Activated T-cell treated with anti-CD3 and anti-CD28 coated beads, Interleukin-2, amount 50 U/mL, for 72 hours (primary cell): ENCODE results near the gene BRINP2. TPM values are rescaled to one million over a fixed set of nuclear protein-coding genes. Genes with fewer than 3 reads are reported as not detected.

Experiments
- ATAC-seq, 2 donors: fragments of 150-1000 bp; cut with Tn5 transposase; replicated peaks in 1 of 2; 2 replicates each; pipeline ENCODE4 v1.10.0; 2021; ENCODE audit warnings: moderate library complexity in 2 of 2, mild to moderate bottlenecking in 1 of 2
- DNase-seq, 2 donors: peaks; one replicate each; pipeline ENCODE4 v3.0.0; 2021 to 2022; ENCODE audit warnings: mixed read lengths in 1 of 2
- H3K27ac Mint-ChIP-seq: one replicate; pipeline ENCODE4 v1.8.0; 2022; ENCODE audit warnings: mild to moderate bottlenecking, moderate library complexity, mixed read lengths
- H3K27me3 Mint-ChIP-seq: one replicate; pipeline ENCODE4 v1.8.0; 2022; ENCODE audit warnings: low read depth, mixed read lengths
- H3K36me3 Mint-ChIP-seq, 2 donors: one replicate each; pipeline ENCODE4 v1.8.0; 2022; ENCODE audit warnings: mixed read lengths in 2 of 2, mild to moderate bottlenecking in 1 of 2; ENCODE audit not compliant: insufficient read depth in 2 of 2
- H3K4me1 Mint-ChIP-seq: one replicate; pipeline ENCODE4 v1.8.0; 2022; ENCODE audit warnings: low read depth, mixed read lengths
- H3K4me3 Mint-ChIP-seq, 2 donors: one replicate each; pipeline ENCODE4 v1.8.0; 2022; ENCODE audit warnings: mild to moderate bottlenecking in 2 of 2, mixed read lengths in 2 of 2, moderate library complexity in 2 of 2
- H3K9me3 Mint-ChIP-seq, 2 donors: one replicate each; pipeline ENCODE4 v1.8.0; 2022; ENCODE audit warnings: mixed read lengths in 2 of 2
- total RNA-seq, 2 donors: library from RNA; stranded (reverse); gene quantifications; one replicate each; pipeline ENCODE4 v1.2.3, GENCODE V29; 2022

Gene BRINP2
- total RNA-seq, 2 donors from 2014 or later = not detected

- Mint-ChIP-seq H3K36me3 (no peaks in the 10 kb centered on the region), H3K27me3 (no peaks in the 10 kb centered on the region), H3K27ac (no peak overlapping the region), H3K4me3 (no peak overlapping the region), H3K9me3 (peaks cover 2 to 3% of the 10 kb centered on the region in 2 donors), H3K4me1 (no peaks in the 10 kb centered on the region)
- ATAC-seq (no peak), DNase-seq (no peak)
These were observed 32.4 kb upstream of the BRINP2 start for GRCh38 chr1:177138347-177138746.

GRCh38 chr1:177142010-177142409 is 28.7 kb upstream of the BRINP2 start:
- peaks cover 2 to 3% of the 10 kb centered on the region in 2 donors for H3K9me3 Mint-ChIP-seq
- ATAC-seq (no peak), DNase-seq (no peak)
- H3K4me1 Mint-ChIP-seq = no peaks in the 10 kb centered on the region
- H3K36me3 Mint-ChIP-seq = no peaks in the 10 kb centered on the region
- H3K27ac Mint-ChIP-seq = no peak overlapping the region
- no peaks in the 10 kb centered on the region for H3K27me3 Mint-ChIP-seq
- H3K4me3 Mint-ChIP-seq = no peak overlapping the region

- DNase-seq (no peak), ATAC-seq (no peak)
- H3K27ac Mint-ChIP-seq = no peak overlapping the region
- H3K36me3 Mint-ChIP-seq = no peaks in the 10 kb centered on the region
- peaks cover 2 to 3% of the 10 kb centered on the region in 2 donors for H3K9me3 Mint-ChIP-seq
- no peaks in the 10 kb centered on the region for H3K27me3 Mint-ChIP-seq
- no peaks in the 10 kb centered on the region for H3K4me1 Mint-ChIP-seq
- H3K4me3 Mint-ChIP-seq = no peak overlapping the region
These were observed 27.9 kb upstream of the BRINP2 start for GRCh38 chr1:177142791-177143271.

GRCh38 chr1:177145106-177146070 is 25.4 kb upstream of the BRINP2 start:
- ATAC-seq (no peak), DNase-seq (no peak)
- Mint-ChIP-seq H3K4me3 (no peak overlapping the region), H3K27me3 (no peaks in the 10 kb centered on the region), H3K9me3 (peaks cover 1 to 2% of the 10 kb centered on the region in 2 donors), H3K4me1 (no peaks in the 10 kb centered on the region), H3K27ac (no peak overlapping the region), H3K36me3 (no peaks in the 10 kb centered on the region)

- no peaks in the 10 kb centered on the region for H3K4me1 Mint-ChIP-seq
- no peaks in the 10 kb centered on the region for H3K27me3 Mint-ChIP-seq
- H3K36me3 Mint-ChIP-seq = no peaks in the 10 kb centered on the region
- ATAC-seq (no peak), DNase-seq (no peak)
- no peak overlapping the region for H3K4me3 Mint-ChIP-seq
- H3K9me3 Mint-ChIP-seq = peaks cover 2 to 3% of the 10 kb centered on the region in 2 donors
- H3K27ac Mint-ChIP-seq = no peak overlapping the region
These were observed 24.3 kb upstream of the BRINP2 start for GRCh38 chr1:177146499-177146898.

- ATAC-seq = no peak
- Mint-ChIP-seq H3K27ac (no peak overlapping the region), H3K4me1 (peaks cover 6% of the 10 kb centered on the region), H3K27me3 (peaks cover 32% of the 10 kb centered on the region), H3K36me3 (peaks cover 7 to 8% of the 10 kb centered on the region in 2 donors), H3K9me3 (peaks cover 0 to 2% of the 10 kb centered on the region in 2 donors), H3K4me3 (no peak overlapping the region)
- no peak for DNase-seq
These were observed 8.5 kb upstream of the BRINP2 start for GRCh38 chr1:177162243-177162642.

GRCh38 chr1:177163844-177164379 is 6.8 kb upstream of the BRINP2 start:
- DNase-seq (no peak), ATAC-seq (no peak)
- Mint-ChIP-seq H3K4me3 (no peak overlapping the region), H3K36me3 (peaks cover 7 to 8% of the 10 kb centered on the region in 2 donors), H3K4me1 (peaks cover 6% of the 10 kb centered on the region), H3K9me3 (peaks cover 0 to 2% of the 10 kb centered on the region in 2 donors), H3K27ac (no peak overlapping the region), H3K27me3 (peaks cover 32% of the 10 kb centered on the region)

- H3K9me3 Mint-ChIP-seq = peaks cover 0 to 2% of the 10 kb centered on the region in 2 donors
- peaks cover 32% of the 10 kb centered on the region for H3K27me3 Mint-ChIP-seq
- H3K4me3 Mint-ChIP-seq = no peak within 1 kb of the TSS
- no peak for DNase-seq
- no peak within 1 kb of the TSS for H3K27ac Mint-ChIP-seq
- H3K36me3 Mint-ChIP-seq = peaks cover 7 to 8% of the 10 kb centered on the region in 2 donors
- H3K4me1 Mint-ChIP-seq = peaks cover 6% of the 10 kb centered on the region
- ATAC-seq = no peak
These were observed 6.2 kb upstream of the BRINP2 start, which contains the start of gene ASTN1 for GRCh38 chr1:177164380-177165068. TSS of gene ASTN1 (minus strand) at chr1:177164712. CDS start at chr1:177164676, 36 bp downstream.

- peaks cover 6% of the 10 kb centered on the region for H3K4me1 Mint-ChIP-seq
- peaks cover 7 to 8% of the 10 kb centered on the region in 2 donors for H3K36me3 Mint-ChIP-seq
- no peak overlapping the region for H3K4me3 Mint-ChIP-seq
- H3K27ac Mint-ChIP-seq = no peak overlapping the region
- DNase-seq (no peak), ATAC-seq (no peak)
- peaks cover 32% of the 10 kb centered on the region for H3K27me3 Mint-ChIP-seq
- H3K9me3 Mint-ChIP-seq = peaks cover 0 to 2% of the 10 kb centered on the region in 2 donors
These were observed 5.7 kb upstream of the BRINP2 start for GRCh38 chr1:177165069-177165439.

GRCh38 chr1:177171536-177172123 is 872 bp downstream of the BRINP2 start:
- no peak for DNase-seq
- no peaks in the 10 kb centered on the region for H3K4me1 Mint-ChIP-seq
- H3K27ac Mint-ChIP-seq = no peak overlapping the region
- no peak overlapping the region for H3K4me3 Mint-ChIP-seq
- peaks cover 0 to 3% of the 10 kb centered on the region in 2 donors for H3K9me3 Mint-ChIP-seq
- no peak for ATAC-seq
- no peaks in the 10 kb centered on the region for H3K36me3 Mint-ChIP-seq
- no peaks in the 10 kb centered on the region for H3K27me3 Mint-ChIP-seq

- ATAC-seq (no peak), DNase-seq (no peak)
- Mint-ChIP-seq H3K9me3 (peaks cover 0 to 3% of the 10 kb centered on the region in 2 donors), H3K4me1 (no peaks in the 10 kb centered on the region), H3K4me3 (no peak overlapping the region), H3K27ac (no peak overlapping the region), H3K27me3 (no peaks in the 10 kb centered on the region), H3K36me3 (no peaks in the 10 kb centered on the region)
These were observed 1.5 kb downstream of the BRINP2 start for GRCh38 chr1:177172272-177172671.

- Mint-ChIP-seq H3K4me3 (no peak overlapping the region), H3K27ac (no peak overlapping the region), H3K4me1 (no peaks in the 10 kb centered on the region), H3K27me3 (no peaks in the 10 kb centered on the region), H3K9me3 (peaks cover 2 to 3% of the 10 kb centered on the region in 2 donors), H3K36me3 (no peaks in the 10 kb centered on the region)
- ATAC-seq = no peak
- DNase-seq = no peak
These were observed 2.1 kb downstream of the BRINP2 start for GRCh38 chr1:177172866-177173265.
